SJSA1 (cell line): Measurements from ENCODE around the gene CGN. TPM values are rescaled to one million over a fixed set of nuclear protein-coding genes. Genes with fewer than 3 reads are reported as not detected.

Source experiments
- DNase-seq, 2 experiments: peaks; one replicate each; pipeline ENCODE4 v3.0.0-alpha.2; 2015 to 2020; ENCODE audit warnings: low spot score in 2 of 2, low read depth in 1 of 2
- H3K27ac ChIP-seq: fragments of 250-450 bp; sonication (Bioruptor Pico); 2 replicates; pipeline ENCODE4 v1.5.1; 2020; ENCODE audit warnings: mild to moderate bottlenecking, moderate library complexity
- H3K27me3 ChIP-seq: fragments of 250-450 bp; sonication (Bioruptor Pico); replicated peaks from 2 replicates; pipeline ENCODE4 v1.5.1; 2020; ENCODE audit warnings: mild to moderate bottlenecking, moderate library complexity
- H3K36me3 ChIP-seq: fragments of 250-450 bp; sonication (Bioruptor Pico); 2 replicates; pipeline ENCODE4 v1.5.1; 2020; ENCODE audit warnings: mild to moderate bottlenecking
- H3K4me1 ChIP-seq: fragments of 250-450 bp; sonication (Bioruptor Pico); replicated peaks from 2 replicates; pipeline ENCODE4 v1.6.1; 2021; ENCODE audit warnings: mild to moderate bottlenecking
- H3K4me3 ChIP-seq: fragments of 250-450 bp; sonication (Bioruptor Pico); 2 replicates; pipeline ENCODE4 v1.5.1; 2020; ENCODE audit warnings: mild to moderate bottlenecking
- H3K9me3 ChIP-seq: fragments of 250-450 bp; sonication (Bioruptor Pico); replicated peaks from 2 replicates; pipeline ENCODE4 v1.5.1; 2020; ENCODE audit warnings: mild to moderate bottlenecking
- total RNA-seq: library from RNA; depleted of rRNA; stranded (reverse); fragments of >200 nt; shearing (Covaris generic); gene quantifications from 2 replicates; pipeline ENCODE4 v1.2.3, GENCODE V29; 2014

CGN gene
- total RNA-seq, 1 experiment from 2014 or later = 0.26 TPM

GRCh38 chr1:151508833-151509232 is 2.4 kb upstream of the CGN start:
- no peak for DNase-seq
- no peak overlapping the region for H3K27ac ChIP-seq
- H3K9me3 ChIP-seq = peaks cover 4% of the 10 kb centered on the region; the same call in 1 of the 2 replicates
- peaks cover 2% of the 10 kb centered on the region; the same call in 1 of the 2 replicates for H3K27me3 ChIP-seq
- H3K36me3 ChIP-seq = no peaks in the 10 kb centered on the region
- H3K4me3 ChIP-seq = no peak overlapping the region
- H3K4me1 ChIP-seq = peaks cover 39% of the 10 kb centered on the region

- DNase-seq = no peak
- Histone ChIP-seq H3K27me3 (peaks cover 2% of the 10 kb centered on the region; the same call in 1 of the 2 replicates), H3K27ac (no peak overlapping the region), H3K4me3 (no peak overlapping the region), H3K4me1 (peaks cover 33% of the 10 kb centered on the region), H3K9me3 (peaks cover 4% of the 10 kb centered on the region; the same call in 1 of the 2 replicates), H3K36me3 (no peaks in the 10 kb centered on the region)
These were observed 1.7 kb upstream of the CGN start for GRCh38 chr1:151509350-151510019.

- Histone ChIP-seq H3K4me3 (no peak overlapping the region), H3K4me1 (peaks cover 27% of the 10 kb centered on the region), H3K27ac (no peak overlapping the region), H3K9me3 (peaks cover 4% of the 10 kb centered on the region; the same call in 1 of the 2 replicates), H3K36me3 (no peaks in the 10 kb centered on the region), H3K27me3 (peaks cover 2% of the 10 kb centered on the region; the same call in 1 of the 2 replicates)
- no peak for DNase-seq
These were observed 1.2 kb upstream of the CGN start for GRCh38 chr1:151510020-151510405.

- Histone ChIP-seq H3K4me3 (peak overlapping the region; percentile 55), H3K4me1 (peaks cover 25% of the 10 kb centered on the region), H3K27ac (no peak overlapping the region), H3K9me3 (peaks cover 4% of the 10 kb centered on the region; the same call in 1 of the 2 replicates), H3K27me3 (peaks cover 2% of the 10 kb centered on the region; the same call in 1 of the 2 replicates), H3K36me3 (no peaks in the 10 kb centered on the region)
- DNase-seq = no peak
These were observed 602 bp upstream of the CGN start for GRCh38 chr1:151510614-151510956.

- Histone ChIP-seq H3K27ac (no peak overlapping the region), H3K27me3 (peaks cover 2% of the 10 kb centered on the region; the same call in 1 of the 2 replicates), H3K36me3 (no peaks in the 10 kb centered on the region)
These were observed 539 bp downstream of the CGN start for GRCh38 chr1:151511636-151512215.

GRCh38 chr1:151512326-151512725 is 1.1 kb downstream of the CGN start:
- no peak overlapping the region for H3K27ac ChIP-seq
- no peak overlapping the region for H3K4me3 ChIP-seq
- H3K4me1 ChIP-seq = peaks cover 25% of the 10 kb centered on the region
- no peak for DNase-seq
- peaks cover 4% of the 10 kb centered on the region; the same call in 1 of the 2 replicates for H3K9me3 ChIP-seq
- H3K36me3 ChIP-seq = no peaks in the 10 kb centered on the region
- H3K27me3 ChIP-seq = peaks cover 2% of the 10 kb centered on the region; the same call in 1 of the 2 replicates

More at GRCh38 chr1:151511636-151512215, 539 bp downstream of the CGN start:
- peak in 1 of 2 experiments; percentile 20 for DNase-seq
- peaks cover 25% of the 10 kb centered on the region for H3K4me1 ChIP-seq
- H3K4me3 ChIP-seq = peak overlapping the region; percentile 55
- H3K9me3 ChIP-seq = peaks cover 4% of the 10 kb centered on the region; the same call in 1 of the 2 replicates

- H3K4me3 ChIP-seq = no peak overlapping the region
- H3K4me1 ChIP-seq = peaks cover 25% of the 10 kb centered on the region
- DNase-seq = no peak
- peaks cover 2% of the 10 kb centered on the region; the same call in 1 of the 2 replicates for H3K27me3 ChIP-seq
- no peaks in the 10 kb centered on the region for H3K36me3 ChIP-seq
- H3K9me3 ChIP-seq = peaks cover 4% of the 10 kb centered on the region; the same call in 1 of the 2 replicates
- no peak overlapping the region for H3K27ac ChIP-seq
These were observed 1.8 kb downstream of the CGN start for GRCh38 chr1:151512801-151513625.

- Histone ChIP-seq H3K9me3 (peaks cover 4% of the 10 kb centered on the region; the same call in 1 of the 2 replicates), H3K4me1 (peaks cover 25% of the 10 kb centered on the region), H3K27ac (no peak overlapping the region), H3K27me3 (peaks cover 2% of the 10 kb centered on the region; the same call in 1 of the 2 replicates), H3K36me3 (no peaks in the 10 kb centered on the region), H3K4me3 (no peak overlapping the region)
- no peak for DNase-seq
These were observed 2.5 kb downstream of the CGN start for GRCh38 chr1:151513626-151514121.

- peaks cover 25% of the 10 kb centered on the region for H3K4me1 ChIP-seq
- no peak for DNase-seq
- peaks cover 4% of the 10 kb centered on the region; the same call in 1 of the 2 replicates for H3K9me3 ChIP-seq
- no peaks in the 10 kb centered on the region for H3K36me3 ChIP-seq
- no peak overlapping the region for H3K27ac ChIP-seq
- no peak overlapping the region for H3K4me3 ChIP-seq
- peaks cover 2% of the 10 kb centered on the region; the same call in 1 of the 2 replicates for H3K27me3 ChIP-seq
These were observed 3.2 kb downstream of the CGN start for GRCh38 chr1:151514366-151514765.

GRCh38 chr1:151515265-151515664 is 4.1 kb downstream of the CGN start:
- Histone ChIP-seq H3K9me3 (peaks cover 4% of the 10 kb centered on the region; the same call in 1 of the 2 replicates), H3K4me1 (peaks cover 25% of the 10 kb centered on the region), H3K4me3 (no peak overlapping the region), H3K36me3 (no peaks in the 10 kb centered on the region), H3K27me3 (peaks cover 2% of the 10 kb centered on the region; the same call in 1 of the 2 replicates), H3K27ac (no peak overlapping the region)
- DNase-seq = no peak

- Histone ChIP-seq H3K4me1 (peaks cover 17% of the 10 kb centered on the region), H3K27ac (no peak overlapping the region), H3K9me3 (no peaks in the 10 kb centered on the region), H3K36me3 (no peaks in the 10 kb centered on the region), H3K27me3 (no peaks in the 10 kb centered on the region; the same call in 1 of the 2 replicates), H3K4me3 (no peak overlapping the region)
- DNase-seq = no peak
These were observed 4.9 kb downstream of the CGN start for GRCh38 chr1:151516031-151516511.

GRCh38 chr1:151518431-151518830 is 7.2 kb downstream of the CGN start:
- no peaks in the 10 kb centered on the region for H3K36me3 ChIP-seq
- H3K9me3 ChIP-seq = no peaks in the 10 kb centered on the region
- DNase-seq = no peak
- no peaks in the 10 kb centered on the region for H3K4me1 ChIP-seq
- no peak overlapping the region for H3K4me3 ChIP-seq
- H3K27ac ChIP-seq = no peak overlapping the region
- no peaks in the 10 kb centered on the region for H3K27me3 ChIP-seq

GRCh38 chr1:151518936-151519335 is 7.7 kb downstream of the CGN start:
- H3K36me3 ChIP-seq = no peaks in the 10 kb centered on the region
- no peaks in the 10 kb centered on the region for H3K27me3 ChIP-seq
- H3K9me3 ChIP-seq = no peaks in the 10 kb centered on the region
- no peak overlapping the region for H3K4me3 ChIP-seq
- H3K27ac ChIP-seq = no peak overlapping the region
- no peaks in the 10 kb centered on the region for H3K4me1 ChIP-seq
- DNase-seq = no peak
